Activated naive CD4-positive, alpha-beta T cell treated with anti-CD3 and anti-CD28 coated beads, Interleukin-2, amount 50 U/mL, for 24 hours (primary cell): ENCODE results near the gene KRTAP4-9.
"Not testable (repeated sequence)": the region's sequence is repeated elsewhere in the genome, so short reads cannot be mapped to it uniquely, and the experiment has no call there.

Experiments
- H3K27ac Mint-ChIP-seq: one replicate; pipeline ENCODE4 v1.8.0; 2021; ENCODE audit warnings: mild to moderate bottlenecking, mixed read lengths
- H3K27me3 Mint-ChIP-seq: one replicate; pipeline ENCODE4 v1.8.0; 2021; ENCODE audit warnings: mixed read lengths
- H3K36me3 Mint-ChIP-seq: one replicate; pipeline ENCODE4 v1.8.0; 2021; ENCODE audit warnings: mixed read lengths
- H3K4me1 Mint-ChIP-seq: one replicate; pipeline ENCODE4 v1.8.0; 2021; ENCODE audit warnings: mixed read lengths
- H3K4me3 Mint-ChIP-seq: one replicate; pipeline ENCODE4 v1.8.0; 2021; ENCODE audit warnings: mild to moderate bottlenecking, mixed read lengths
- H3K9me3 Mint-ChIP-seq: one replicate; pipeline ENCODE4 v1.8.0; 2021; ENCODE audit warnings: mixed read lengths

Gene KRTAP4-9

DNA sequence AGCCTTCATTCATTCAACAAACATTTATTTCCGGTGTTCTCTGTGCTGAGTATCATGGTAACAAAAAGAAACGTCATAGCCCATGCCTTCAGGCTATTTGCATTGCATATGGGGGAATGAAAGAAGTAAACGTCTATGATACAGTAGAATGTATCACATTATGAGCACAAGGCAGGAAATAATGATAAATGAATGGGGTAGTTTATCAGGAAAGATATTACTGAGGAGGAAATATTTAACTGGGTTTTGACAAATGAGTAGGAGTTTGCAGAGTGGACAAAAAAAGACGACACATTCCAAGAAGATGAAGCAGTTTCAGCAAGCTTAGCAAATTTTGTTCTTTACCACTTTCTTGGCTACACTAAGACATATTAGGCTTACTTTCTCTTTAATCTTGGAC, 22.6 kb upstream of the KRTAP4-9 start:
- H3K27me3 Mint-ChIP-seq, result peaks cover 1% of the 10 kb centered on the region
- no peak overlapping the region for H3K27ac Mint-ChIP-seq
- H3K9me3 Mint-ChIP-seq, result no peaks in the 10 kb centered on the region
- H3K4me1 Mint-ChIP-seq, result no peaks in the 10 kb centered on the region
- no peaks in the 10 kb centered on the region for H3K36me3 Mint-ChIP-seq
- H3K4me3 Mint-ChIP-seq, result no peak overlapping the region

DNA sequence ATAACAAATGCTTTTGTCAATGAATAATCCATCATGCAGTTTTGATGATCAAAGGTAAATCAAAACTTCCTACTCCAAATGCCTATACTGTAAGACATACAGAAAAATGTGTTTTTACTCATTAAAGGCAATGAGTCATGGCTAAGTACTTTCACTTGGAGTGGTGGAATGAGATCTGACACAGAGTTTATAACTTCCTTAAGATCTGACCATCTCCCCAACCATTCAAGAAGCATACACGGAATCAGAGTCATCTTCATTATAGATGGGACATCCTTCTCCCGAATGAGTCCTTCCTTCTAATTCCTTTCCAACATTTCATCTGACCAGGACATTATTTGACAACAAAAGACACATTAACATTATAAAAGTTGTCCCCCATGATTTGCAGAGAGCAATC, 21.8 kb upstream of the KRTAP4-9 start:
- H3K9me3 Mint-ChIP-seq, H3K4me1 Mint-ChIP-seq, H3K36me3 Mint-ChIP-seq: not testable (repeated sequence)

DNA sequence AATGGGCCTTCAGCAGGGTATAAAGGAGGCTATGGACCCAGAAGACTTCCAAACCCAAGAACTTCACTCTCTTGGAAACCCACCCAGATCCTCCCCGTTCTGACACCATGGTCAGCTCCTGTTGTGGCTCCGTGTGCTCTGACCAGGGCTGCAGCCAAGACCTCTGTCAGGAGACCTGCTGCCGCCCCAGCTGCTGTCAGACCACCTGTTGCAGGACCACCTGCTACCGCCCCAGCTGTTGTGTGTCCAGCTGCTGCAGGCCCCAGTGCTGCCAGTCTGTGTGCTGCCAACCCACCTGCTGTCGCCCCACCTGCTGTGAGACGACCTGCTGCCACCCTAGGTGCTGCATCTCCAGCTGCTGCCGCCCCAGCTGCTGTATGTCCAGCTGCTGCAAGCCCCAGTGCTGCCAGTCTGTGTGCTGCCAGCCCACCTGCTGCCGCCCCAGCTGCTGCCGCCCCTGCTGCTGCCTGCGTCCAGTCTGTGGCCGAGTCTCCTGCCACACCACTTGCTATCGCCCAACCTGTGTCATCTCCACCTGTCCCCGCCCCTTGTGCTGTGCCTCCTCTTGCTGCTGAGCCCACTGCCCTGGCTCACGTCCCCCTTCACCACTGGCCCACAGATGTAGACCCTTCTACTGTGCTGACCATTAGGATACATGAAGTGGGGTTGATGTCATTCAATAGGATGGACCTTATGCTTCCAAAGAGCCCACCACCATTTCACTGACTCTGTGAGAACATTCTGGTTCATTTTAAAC, 20.9 kb upstream of the KRTAP4-9 start, which contains the start of gene KRTAP4-7:
Gene KRTAP4-7, plus strand, starts transcription at position 51 of the 757 bp plus-strand sequence. Its CDS starts 57 bp downstream, at position 108.
- H3K36me3 Mint-ChIP-seq, H3K4me1 Mint-ChIP-seq, H3K27ac Mint-ChIP-seq, H3K4me3 Mint-ChIP-seq, H3K27me3 Mint-ChIP-seq, H3K9me3 Mint-ChIP-seq: not testable (repeated sequence)

More for the DNA sequence above, 21.8 kb upstream of the KRTAP4-9 start:
- H3K27me3 Mint-ChIP-seq, H3K4me3 Mint-ChIP-seq, H3K27ac Mint-ChIP-seq: not testable (repeated sequence)

DNA sequence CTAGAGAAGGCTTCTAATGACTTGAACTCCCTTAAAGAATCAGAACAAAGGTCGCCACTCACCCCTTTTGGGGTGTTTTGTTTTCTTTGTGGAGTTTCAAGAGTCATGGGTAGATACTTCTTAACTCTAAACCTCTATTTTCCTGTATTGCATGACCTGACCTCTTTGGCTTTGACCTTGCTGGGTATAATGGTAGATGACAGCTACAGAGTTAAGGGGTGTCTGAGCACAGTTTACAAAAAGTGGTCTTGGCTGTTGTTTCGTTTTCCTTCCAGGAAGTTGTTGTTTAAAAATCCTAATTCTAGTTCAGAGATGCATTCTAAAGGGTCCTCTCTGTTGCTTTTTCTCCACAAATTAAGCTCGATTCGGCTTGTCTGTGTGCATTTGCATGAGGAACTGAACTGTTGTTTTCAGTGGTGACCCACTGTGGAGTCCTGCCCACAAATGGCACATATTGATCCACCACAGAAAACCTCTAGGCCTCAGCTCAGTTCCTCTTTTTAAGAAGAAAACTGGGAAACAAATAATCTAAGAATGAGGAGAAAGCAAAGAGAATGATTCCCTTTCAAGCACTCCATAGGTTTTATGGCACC, 16.3 kb upstream of the KRTAP4-9 start:
- H3K27ac Mint-ChIP-seq, H3K4me1 Mint-ChIP-seq: not testable (repeated sequence)

DNA sequence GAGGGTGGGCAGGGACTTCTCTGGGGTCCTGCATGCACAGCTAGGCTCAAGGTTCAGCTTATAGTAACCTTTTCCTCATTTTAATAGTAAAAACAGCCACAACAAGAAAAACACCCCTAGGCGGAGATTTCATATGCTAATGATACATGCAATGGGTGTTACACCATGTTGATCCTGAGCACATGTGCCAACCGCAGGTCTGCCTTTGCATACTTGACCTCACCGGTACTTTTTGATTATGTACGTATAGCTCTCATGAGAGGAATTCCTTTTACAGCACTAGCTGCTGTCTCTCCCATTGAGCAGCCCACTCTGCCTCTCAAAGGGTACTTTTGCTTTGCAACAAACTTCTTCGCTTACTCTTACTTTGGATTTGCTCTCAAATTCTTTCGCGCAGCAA, 9.1 kb upstream of the KRTAP4-9 start:
- no peaks in the 10 kb centered on the region for H3K9me3 Mint-ChIP-seq
- no peak overlapping the region for H3K4me3 Mint-ChIP-seq
- peaks cover 6% of the 10 kb centered on the region for H3K27me3 Mint-ChIP-seq
- peaks cover 13% of the 10 kb centered on the region for H3K4me1 Mint-ChIP-seq
- no peak overlapping the region for H3K27ac Mint-ChIP-seq
- peaks cover 2% of the 10 kb centered on the region for H3K36me3 Mint-ChIP-seq

More for the DNA sequence above, 16.3 kb upstream of the KRTAP4-9 start:
- not testable (repeated sequence) for H3K36me3 Mint-ChIP-seq, H3K9me3 Mint-ChIP-seq, H3K27me3 Mint-ChIP-seq, H3K4me3 Mint-ChIP-seq

DNA sequence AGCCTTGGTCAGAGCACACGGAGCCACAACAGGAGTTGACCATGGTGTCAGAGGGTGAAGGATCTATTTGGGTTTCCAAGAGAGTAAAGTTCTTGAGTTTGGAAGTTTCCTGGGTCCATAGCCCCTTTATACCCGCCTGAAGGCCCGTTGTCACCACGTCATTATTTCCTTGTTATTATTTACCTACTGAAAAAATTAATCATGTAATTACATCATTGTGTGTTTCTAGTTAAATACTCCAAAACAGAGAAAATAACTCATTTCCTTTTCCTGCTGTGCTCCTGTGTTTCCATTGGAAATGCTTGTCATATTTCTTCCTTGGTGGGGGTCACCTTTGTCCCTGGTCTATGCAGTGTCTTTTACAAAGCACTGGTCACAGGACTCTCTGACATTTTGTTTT, 7.1 kb upstream of the KRTAP4-9 start, which contains the start of gene KRTAP4-8:
Gene KRTAP4-8, minus strand, starts transcription at position 101 of the 400 bp plus-strand sequence. Its CDS starts 58 bp downstream, at position 43.
- Mint-ChIP-seq H3K9me3 (no peaks in the 10 kb centered on the region), H3K36me3 (peaks cover under 1% of the 10 kb centered on the region), H3K4me3 (no peak within 1 kb of the TSS), H3K4me1 (peaks cover 13% of the 10 kb centered on the region), H3K27ac (no peak within 1 kb of the TSS), H3K27me3 (peaks cover 6% of the 10 kb centered on the region)

DNA sequence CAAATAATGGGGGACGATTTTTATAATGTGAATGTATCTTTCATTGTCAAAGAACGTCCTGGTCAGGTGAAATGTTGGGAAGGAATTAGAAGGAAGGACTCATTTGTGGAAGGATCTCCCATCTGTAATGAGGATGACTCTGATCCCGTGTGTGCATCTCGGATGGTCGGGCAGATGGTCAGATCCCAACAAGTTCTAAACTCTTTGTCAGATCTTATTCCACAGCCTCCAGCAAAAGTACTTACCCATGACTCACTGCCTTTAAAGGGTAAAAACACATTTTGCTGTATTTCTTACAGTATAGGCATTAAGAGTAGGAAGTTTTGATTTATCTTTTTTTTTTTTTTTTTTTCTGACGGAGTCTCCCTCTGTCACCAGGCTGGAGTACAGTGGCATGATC, 6.7 kb upstream of the KRTAP4-9 start:
- peaks cover 13% of the 10 kb centered on the region for H3K4me1 Mint-ChIP-seq
- H3K27ac Mint-ChIP-seq, result no peak overlapping the region
- no peaks in the 10 kb centered on the region for H3K36me3 Mint-ChIP-seq
- H3K9me3 Mint-ChIP-seq, result no peaks in the 10 kb centered on the region
- H3K4me3 Mint-ChIP-seq, result no peak overlapping the region
- H3K27me3 Mint-ChIP-seq, result peaks cover 6% of the 10 kb centered on the region

DNA sequence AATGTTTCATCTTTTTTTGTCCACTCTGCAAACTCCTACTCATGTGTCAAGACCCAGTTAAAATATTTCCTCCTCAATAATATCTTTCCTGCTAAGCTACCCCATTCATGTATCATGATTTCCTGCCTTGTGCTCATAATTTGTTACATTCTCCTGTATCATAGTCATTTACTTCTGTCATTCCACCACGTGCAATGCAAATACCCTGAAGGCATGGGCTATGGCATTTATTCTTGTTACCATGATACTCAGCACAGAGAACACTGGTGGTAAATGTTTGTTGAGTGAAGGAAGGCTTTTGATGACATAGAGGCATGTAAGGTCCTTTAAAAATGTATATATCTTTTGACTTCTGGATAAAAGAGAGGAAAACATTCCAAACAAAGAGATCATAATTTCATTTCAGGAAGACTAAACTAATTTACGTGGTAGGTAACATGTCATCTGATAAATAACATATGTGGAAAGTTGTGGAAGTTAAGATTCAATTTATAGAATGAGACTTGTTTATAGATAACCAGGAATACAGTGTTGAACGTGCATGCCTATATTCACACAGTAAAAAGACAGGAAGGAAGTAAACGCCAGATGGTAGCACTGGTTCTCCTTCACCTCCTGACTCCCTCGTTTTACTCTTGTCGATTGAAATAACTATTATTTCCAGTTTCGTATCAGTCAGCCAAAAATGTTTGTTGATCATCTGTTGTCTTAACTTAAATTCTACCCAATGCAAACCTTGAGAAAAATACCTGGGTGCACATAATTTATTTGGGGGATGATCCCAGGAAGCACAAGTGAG, 5.3 kb upstream of the KRTAP4-9 start:
- H3K27ac Mint-ChIP-seq, H3K27me3 Mint-ChIP-seq, H3K9me3 Mint-ChIP-seq, H3K4me3 Mint-ChIP-seq, H3K36me3 Mint-ChIP-seq: not testable (repeated sequence)
- H3K4me1 Mint-ChIP-seq, result peaks cover 13% of the 10 kb centered on the region

DNA sequence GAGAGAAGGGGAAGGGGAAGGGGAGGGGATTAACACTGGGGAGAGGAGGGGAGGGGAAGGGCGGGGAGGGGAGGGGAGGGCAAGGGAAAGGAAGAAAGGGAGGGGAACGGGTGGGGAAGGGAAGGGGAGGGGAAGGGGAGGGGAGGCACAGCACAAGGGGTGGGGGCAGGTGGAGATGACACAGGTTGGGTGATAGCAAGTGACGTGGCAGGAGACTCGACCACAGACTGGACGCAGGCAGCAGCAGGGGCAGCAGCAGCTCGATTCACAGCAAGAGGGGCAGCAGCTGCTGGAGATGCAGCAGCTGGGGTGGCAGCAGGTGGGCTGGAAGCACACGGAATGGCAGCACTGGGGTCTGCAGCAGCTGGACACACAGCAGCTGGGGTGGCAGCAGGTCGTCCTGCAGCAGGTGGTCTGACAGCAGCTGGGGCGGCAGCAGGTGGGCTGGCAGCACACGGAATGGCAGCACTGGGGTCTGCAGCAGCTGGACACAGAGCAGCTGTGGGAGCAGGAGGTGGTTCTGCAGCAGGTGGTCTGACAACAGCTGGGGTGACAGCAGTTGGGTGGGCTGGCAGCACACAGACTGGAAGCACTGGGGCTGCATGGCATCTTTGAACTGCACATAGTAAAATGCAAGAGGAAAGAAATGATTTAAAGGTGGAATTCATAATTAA, 3.5 kb upstream of the KRTAP4-9 start, which contains the start of gene KRTAP4-16:
Gene KRTAP4-16, minus strand, starts transcription at position 624 of the 674 bp plus-strand sequence. Its CDS starts 0 bp downstream, at position 624.
- Mint-ChIP-seq H3K4me3 (no peak within 1 kb of the TSS), H3K27me3 (peaks cover 8% of the 10 kb centered on the region), H3K27ac (no peak within 1 kb of the TSS), H3K4me1 (peaks cover 13% of the 10 kb centered on the region), H3K36me3 (peaks cover 2% of the 10 kb centered on the region), H3K9me3 (no peaks in the 10 kb centered on the region)

DNA sequence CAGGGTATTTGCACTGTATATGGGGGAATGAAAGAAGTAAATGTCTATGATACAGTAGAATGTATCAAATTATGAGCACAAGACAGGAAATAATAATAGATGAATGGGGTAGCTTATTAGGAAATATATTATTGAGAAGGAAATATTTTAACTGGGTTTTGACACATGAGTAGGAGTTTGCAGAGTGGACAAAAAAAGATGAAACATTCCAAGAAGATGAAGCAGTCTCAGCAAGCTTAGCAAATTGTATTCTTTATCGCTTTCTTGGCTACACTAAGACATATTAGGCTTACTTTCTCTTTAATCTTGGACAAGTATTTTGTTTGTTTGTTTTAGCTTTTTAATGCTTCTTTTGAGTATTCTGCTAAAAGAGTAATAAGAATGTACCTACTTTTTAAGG, 1.3 kb upstream of the KRTAP4-9 start:
- Mint-ChIP-seq H3K4me1 (peaks cover 22% of the 10 kb centered on the region), H3K27ac (no peak overlapping the region), H3K36me3 (peaks cover 2% of the 10 kb centered on the region), H3K27me3 (peaks cover 4% of the 10 kb centered on the region), H3K4me3 (no peak overlapping the region), H3K9me3 (no peaks in the 10 kb centered on the region)

DNA sequence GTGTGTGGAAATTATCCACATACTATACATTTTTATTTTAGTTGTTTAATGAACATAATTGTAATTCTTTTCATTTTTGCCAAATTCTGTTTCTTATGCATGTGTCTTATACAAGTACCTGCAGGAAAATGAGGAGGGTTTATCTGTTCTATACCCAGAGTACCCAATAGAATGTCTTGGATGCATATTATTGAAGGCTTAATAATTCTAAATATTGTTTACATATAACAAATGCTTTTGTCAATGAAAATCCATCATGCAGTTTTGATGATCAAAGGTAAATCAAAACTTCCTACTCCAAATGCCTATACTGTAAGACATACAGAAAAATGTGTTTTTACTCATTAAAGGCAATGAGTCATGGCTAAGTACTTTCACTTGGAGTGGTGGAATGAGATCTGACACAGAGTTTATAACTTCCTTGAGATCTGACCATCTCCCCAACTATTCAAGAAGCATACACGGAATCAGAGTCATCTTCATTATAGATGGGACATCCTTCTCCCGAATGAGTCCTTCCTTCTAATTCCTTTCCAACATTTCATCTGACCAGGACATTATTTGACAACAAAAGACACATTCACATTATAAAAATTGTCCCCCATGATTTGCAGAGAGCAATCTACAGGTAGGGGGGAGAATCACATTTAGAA, 677 bp upstream of the KRTAP4-9 start:
- H3K9me3 Mint-ChIP-seq, H3K27me3 Mint-ChIP-seq, H3K36me3 Mint-ChIP-seq, H3K27ac Mint-ChIP-seq, H3K4me3 Mint-ChIP-seq: not testable (repeated sequence)
- peaks cover 22% of the 10 kb centered on the region for H3K4me1 Mint-ChIP-seq

DNA sequence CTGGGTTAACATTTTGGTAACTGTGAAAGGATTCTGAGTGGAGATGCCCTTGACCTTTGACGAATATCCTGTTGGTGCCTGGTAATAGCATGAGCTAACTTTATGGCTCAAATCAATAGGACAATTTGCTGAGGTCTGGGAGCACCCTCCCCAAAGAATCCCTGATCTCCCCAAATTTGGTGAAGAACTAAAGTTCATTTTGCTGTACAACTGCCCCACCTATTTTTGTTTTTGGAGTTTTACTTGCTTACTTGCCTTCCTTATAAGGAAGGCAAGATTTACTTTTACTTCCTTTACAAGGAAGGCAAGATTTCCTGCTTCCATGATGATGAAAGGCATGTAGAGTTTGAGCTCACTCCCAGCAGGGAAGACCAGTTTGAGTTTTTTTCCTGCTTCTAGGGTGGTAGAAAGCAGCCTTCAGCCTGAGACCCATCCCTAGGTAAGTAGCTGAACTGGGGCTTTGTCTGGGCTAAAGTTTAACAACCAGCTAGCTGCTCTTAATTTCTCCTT, 2.8 kb downstream of the KRTAP4-9 start:
- peaks cover 6% of the 10 kb centered on the region for H3K36me3 Mint-ChIP-seq
- peaks cover 8% of the 10 kb centered on the region for H3K4me1 Mint-ChIP-seq
- H3K4me3 Mint-ChIP-seq, result no peak overlapping the region
- H3K27me3 Mint-ChIP-seq, result peaks cover 4% of the 10 kb centered on the region
- H3K27ac Mint-ChIP-seq, result no peak overlapping the region
- no peaks in the 10 kb centered on the region for H3K9me3 Mint-ChIP-seq

DNA sequence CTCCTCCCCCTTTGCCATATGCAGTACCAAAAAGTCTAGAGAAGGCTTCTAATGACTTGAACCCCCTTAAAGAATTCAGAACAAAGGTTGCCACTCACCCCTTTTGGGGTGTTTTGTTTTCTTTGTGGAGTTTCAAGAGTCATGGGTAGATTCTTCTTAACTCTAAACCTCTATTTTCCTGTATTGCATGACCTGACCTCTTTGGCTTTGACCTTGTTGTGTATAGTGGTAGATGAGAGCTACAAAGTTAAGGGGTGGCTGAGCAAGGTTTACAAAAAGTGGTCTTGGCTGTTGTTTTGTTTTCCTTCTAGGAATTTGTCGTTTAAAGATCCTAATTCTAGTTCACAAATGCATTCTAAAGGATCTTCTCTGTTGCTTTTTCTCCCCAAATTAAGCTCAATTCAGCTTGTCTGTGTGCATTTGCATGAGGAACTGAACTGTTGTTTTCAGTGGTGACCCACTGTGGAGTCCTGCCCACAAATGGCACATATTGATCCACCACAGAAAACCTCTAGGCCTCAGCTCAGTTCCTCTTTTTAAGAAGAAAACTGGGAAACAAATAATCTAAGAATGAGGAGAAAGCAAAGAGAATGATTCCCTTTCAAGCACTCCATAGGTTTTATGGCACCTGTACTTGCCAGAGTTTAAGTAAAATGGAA, 3.7 kb downstream of the KRTAP4-9 start:
- H3K36me3 Mint-ChIP-seq, H3K27me3 Mint-ChIP-seq, H3K4me1 Mint-ChIP-seq, H3K27ac Mint-ChIP-seq, H3K9me3 Mint-ChIP-seq, H3K4me3 Mint-ChIP-seq: not testable (repeated sequence)

DNA sequence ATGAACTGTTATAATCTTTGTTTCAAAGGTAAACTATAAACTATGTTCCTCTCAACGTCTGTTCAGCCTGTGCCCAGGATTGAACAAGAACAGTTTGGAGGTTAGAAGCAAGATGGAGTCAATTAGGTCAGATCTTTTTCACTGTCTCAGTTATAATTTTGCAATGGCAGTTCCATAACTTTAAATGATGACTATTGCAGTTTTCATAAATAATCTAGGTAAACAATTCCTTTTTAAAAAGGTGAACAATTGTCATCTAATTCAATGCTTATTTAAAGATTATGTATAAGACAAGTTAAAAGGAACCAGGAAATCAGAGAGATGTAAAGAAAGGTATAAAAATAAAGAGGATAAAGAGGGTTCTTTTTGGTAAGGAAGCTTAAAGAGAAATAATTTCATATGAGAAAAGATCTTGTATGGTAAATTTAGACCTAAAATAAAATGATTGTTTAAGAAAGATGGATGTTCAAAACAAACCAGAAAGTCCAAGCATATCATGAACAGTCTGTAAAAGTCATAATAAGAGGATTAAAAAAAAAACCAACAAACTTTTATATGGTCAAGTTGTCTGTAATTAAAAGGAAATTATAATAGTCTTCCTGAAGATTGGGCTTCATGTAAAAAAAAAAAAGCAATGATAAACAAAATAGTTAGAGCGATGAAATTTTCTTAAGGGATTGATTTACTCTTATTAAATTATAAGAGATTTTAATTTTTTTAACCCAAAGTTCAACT, 6.1 kb downstream of the KRTAP4-9 start:
- no peaks in the 10 kb centered on the region for H3K27me3 Mint-ChIP-seq
- no peaks in the 10 kb centered on the region for H3K9me3 Mint-ChIP-seq
- peaks cover 4% of the 10 kb centered on the region for H3K36me3 Mint-ChIP-seq
- H3K27ac Mint-ChIP-seq, result peak overlapping the region; percentile 18
- H3K4me3 Mint-ChIP-seq, result no peak overlapping the region
- H3K4me1 Mint-ChIP-seq, result peaks cover 8% of the 10 kb centered on the region
